CD4-positive, alpha-beta T cell treated with Interferon gamma for 1 hour (primary cell): ENCODE measurements around the gene GPR35.
"Not testable (repeated sequence)": the region's sequence is repeated elsewhere in the genome, so short reads cannot be mapped to it uniquely, and the experiment has no call there.

ENCODE experiments used
- DNase-seq: peaks from one replicate; pipeline ENCODE4 v3.0.0-alpha.2; 2020

The GPR35 gene

GRCh38 chr2:240664622-240665021, 39.3 kb downstream of the GPR35 start:
- DNase-seq: no peak

GRCh38 chr2:240670402-240670801, 45.1 kb downstream of the GPR35 start:
- DNase-seq: no peak

- DNase-seq: no peak
Observed at GRCh38 chr2:240670950-240671349, 45.7 kb downstream of the GPR35 start.

- DNase-seq: no peak
Observed at GRCh38 chr2:240672076-240672700, 46.9 kb downstream of the GPR35 start.

GRCh38 chr2:240672701-240673190, 47.5 kb downstream of the GPR35 start:
- no peak for DNase-seq

GRCh38 chr2:240674461-240675184, 49.3 kb downstream of the GPR35 start:
- peak; percentile 34 for DNase-seq

GRCh38 chr2:240675345-240675744, 50.1 kb downstream of the GPR35 start:
- not testable (repeated sequence) for DNase-seq

GRCh38 chr2:240678043-240678442, 52.8 kb downstream of the GPR35 start:
- DNase-seq: not testable (repeated sequence)

- not testable (repeated sequence) for DNase-seq
Observed at GRCh38 chr2:240678909-240679308, 53.6 kb downstream of the GPR35 start.

GRCh38 chr2:240680185-240680584, 54.9 kb downstream of the GPR35 start:
- DNase-seq: not testable (repeated sequence)
